ENCODE measurements around the gene DDX60.
"Not testable (repeated sequence)": the region's sequence is repeated elsewhere in the genome, so short reads cannot be mapped to it uniquely, and the experiment has no call there.

DDX60 gene, protein sequence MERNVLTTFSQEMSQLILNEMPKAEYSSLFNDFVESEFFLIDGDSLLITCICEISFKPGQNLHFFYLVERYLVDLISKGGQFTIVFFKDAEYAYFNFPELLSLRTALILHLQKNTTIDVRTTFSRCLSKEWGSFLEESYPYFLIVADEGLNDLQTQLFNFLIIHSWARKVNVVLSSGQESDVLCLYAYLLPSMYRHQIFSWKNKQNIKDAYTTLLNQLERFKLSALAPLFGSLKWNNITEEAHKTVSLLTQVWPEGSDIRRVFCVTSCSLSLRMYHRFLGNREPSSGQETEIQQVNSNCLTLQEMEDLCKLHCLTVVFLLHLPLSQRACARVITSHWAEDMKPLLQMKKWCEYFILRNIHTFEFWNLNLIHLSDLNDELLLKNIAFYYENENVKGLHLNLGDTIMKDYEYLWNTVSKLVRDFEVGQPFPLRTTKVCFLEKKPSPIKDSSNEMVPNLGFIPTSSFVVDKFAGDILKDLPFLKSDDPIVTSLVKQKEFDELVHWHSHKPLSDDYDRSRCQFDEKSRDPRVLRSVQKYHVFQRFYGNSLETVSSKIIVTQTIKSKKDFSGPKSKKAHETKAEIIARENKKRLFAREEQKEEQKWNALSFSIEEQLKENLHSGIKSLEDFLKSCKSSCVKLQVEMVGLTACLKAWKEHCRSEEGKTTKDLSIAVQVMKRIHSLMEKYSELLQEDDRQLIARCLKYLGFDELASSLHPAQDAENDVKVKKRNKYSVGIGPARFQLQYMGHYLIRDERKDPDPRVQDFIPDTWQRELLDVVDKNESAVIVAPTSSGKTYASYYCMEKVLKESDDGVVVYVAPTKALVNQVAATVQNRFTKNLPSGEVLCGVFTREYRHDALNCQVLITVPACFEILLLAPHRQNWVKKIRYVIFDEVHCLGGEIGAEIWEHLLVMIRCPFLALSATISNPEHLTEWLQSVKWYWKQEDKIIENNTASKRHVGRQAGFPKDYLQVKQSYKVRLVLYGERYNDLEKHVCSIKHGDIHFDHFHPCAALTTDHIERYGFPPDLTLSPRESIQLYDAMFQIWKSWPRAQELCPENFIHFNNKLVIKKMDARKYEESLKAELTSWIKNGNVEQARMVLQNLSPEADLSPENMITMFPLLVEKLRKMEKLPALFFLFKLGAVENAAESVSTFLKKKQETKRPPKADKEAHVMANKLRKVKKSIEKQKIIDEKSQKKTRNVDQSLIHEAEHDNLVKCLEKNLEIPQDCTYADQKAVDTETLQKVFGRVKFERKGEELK (N-terminal part only)

DNA sequence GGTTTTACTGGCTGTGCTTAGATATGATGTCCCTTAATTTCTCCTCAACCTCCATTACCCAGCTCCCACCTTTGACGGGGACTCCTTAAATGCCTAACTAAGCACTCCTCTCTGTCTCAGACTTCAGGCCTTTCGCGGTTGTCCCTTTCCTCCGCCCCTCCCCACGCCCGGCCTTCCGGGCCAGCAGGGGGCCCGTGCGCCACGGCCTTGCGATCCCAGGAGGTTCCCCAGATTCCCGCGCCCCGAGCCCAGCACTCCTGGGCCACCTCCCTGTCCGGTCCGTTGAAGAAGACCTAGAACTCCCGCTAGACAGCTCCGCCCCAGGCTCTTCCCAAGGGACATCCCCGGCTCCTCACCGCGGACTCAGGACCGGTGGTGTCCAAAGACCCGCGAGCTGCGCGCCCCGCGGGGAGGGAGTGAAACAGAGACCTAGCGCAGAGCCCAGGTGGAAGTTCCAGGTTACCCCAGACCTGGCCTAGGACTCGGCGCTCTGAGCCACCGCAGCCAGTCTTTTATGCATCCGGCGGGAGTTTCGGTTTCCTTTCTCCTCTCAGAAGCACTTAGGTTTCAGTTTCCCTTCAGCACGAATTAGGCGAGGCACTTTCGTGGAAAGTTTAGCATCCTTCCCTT, at the start of gene DDX60:
TSS of gene DDX60 (minus strand) at position 487 of the 630 bp plus-strand sequence. CDS start 7,493 bp downstream, outside the sequence.
- DNase-seq, result peak; percentile 67

DNA sequence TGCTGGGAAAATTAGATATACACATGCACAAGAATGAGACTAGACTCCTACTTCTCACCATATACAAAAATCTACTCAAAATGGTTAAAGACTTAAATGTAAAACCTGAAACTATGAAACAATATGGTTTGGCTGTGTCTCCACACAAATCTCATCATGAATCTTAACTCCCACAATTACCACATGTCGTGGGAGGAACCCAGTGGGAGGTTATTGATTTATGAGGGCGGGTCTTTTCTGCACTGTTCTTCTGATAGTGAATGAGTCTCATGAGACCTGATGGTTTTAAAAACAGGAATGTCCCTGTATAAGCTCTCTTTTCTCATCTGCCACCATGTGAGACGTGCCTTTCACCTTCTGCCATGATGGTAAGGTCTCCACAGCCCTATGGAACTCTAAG, 48.5 kb upstream of the DDX60 start:
- no peak for DNase-seq

DNA sequence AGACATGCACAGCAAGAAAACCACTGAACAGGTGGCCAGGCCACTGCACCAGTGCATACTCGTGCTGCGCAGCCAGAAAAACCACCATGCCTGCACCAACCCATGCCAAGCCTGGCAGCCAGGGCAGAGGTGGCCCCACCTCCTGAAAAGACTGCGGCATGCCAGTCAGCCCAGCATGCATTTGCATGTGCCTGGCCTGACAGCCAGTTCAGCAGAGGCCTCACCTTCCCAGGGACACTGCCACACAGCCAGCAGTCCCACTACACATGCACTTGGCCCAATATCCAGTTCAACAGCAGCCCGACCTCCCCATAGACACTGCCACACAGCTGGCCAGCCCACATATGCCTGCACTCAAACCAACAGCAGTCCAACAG, 43.5 kb upstream of the DDX60 start:
- no peak for DNase-seq

DNA sequence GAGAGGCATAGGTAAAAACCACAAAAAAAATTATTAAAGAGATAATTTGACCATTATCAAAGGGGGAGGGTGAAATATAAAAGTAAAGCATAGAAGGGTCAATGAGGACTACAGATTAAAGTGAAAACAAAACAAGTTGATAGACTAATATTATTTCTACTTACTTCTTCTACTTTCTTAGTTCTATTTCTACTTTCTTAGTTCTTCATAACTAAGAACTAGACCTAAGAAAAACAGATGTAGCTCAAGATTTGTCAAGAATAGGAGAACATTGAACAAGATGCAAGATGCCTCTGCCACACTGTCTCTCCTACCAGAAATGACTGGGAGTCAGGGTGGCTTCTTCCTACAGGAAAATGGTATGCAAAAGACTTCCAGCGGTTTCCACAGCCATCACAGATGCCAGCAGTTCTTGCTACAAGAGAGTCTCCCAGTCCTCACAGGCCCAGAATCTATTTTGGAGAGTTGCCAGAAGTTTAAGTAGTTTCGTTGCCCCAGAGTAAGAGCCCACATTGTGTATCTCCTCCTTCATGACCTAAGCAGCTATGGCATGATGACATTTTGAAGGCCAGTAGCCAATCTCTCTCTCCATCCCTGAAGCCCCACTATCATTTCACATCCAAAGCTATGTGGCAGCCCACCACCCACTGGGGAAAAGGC, 42.9 kb upstream of the DDX60 start:
- no peak for DNase-seq

DNA sequence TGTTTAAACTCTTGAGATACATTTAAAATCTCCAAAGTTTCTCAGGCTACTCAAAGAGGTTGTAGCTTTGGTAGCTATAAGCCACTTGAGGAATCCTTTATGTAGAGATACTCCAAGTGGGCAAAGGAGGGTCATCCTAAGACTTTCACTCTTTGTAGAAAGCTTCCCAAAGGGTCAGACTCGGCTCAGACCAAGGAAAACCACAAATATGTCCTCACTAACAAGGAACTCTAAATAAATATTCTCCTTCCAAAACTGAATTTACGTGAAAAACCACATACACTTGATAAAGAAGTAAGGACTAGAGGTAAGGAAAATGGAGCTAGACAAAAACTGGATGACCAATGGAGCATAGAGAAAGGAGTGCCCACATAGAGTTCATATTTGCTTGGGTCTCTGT, 41.7 kb upstream of the DDX60 start:
- DNase-seq, result no peak

DNA sequence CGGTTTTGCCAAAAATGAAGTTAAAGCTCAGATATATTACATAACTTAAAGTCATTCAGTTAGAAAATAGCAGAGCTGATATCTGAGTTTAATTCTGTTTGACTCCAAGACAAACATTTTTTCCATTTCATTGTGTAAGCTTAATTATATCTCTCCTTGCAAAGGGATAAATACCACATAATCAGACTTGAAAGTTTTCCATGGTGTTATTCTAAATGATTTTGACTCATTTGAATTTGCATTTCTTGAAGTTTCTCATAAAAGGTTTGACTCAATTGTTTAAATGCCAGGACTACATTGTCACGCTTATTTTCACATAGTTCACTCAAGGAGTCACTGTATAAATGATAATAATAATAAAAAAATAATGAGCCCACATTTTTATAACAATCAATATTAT, 39.4 kb upstream of the DDX60 start:
- no peak for DNase-seq

DNA sequence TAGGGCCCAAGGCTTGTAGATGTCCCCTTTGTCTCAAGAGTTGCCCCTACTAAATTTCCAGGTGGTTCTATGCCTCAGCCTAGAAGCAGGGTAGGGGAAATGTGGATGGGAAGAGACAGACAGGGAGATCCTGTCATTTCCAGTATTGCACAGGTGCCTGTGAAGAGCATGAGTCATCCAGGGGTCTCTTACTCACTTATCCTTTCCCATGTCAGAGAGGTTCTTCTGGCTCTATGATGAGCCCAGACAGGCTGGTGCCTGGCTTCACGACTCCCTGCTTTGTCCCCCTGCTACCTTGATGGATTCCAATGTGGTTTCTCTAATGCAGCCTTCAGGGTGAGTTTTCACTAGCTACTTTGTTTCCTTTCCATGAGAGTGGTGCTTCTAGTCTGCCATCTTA, 35.2 kb upstream of the DDX60 start:
- DNase-seq, result no peak

DNA sequence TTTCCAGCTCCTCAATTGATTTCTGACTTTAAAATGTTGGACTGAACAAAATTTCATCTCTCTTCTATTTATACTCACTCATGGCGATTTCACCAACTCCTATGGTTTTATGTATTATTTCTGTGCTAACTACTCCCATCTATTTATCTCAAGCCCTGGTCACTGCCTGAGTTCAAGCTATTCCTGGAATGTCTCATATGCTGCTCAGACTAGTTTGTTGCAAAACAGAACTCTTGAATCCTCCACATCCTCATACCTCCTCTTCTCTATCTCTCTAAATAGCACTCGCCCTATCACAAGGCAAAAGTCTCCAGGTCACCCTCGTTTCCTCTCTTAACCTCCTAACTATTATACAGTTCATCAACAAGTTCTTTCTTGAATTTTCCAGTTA, 19.0 kb upstream of the DDX60 start:
- DNase-seq, result no peak

DNA sequence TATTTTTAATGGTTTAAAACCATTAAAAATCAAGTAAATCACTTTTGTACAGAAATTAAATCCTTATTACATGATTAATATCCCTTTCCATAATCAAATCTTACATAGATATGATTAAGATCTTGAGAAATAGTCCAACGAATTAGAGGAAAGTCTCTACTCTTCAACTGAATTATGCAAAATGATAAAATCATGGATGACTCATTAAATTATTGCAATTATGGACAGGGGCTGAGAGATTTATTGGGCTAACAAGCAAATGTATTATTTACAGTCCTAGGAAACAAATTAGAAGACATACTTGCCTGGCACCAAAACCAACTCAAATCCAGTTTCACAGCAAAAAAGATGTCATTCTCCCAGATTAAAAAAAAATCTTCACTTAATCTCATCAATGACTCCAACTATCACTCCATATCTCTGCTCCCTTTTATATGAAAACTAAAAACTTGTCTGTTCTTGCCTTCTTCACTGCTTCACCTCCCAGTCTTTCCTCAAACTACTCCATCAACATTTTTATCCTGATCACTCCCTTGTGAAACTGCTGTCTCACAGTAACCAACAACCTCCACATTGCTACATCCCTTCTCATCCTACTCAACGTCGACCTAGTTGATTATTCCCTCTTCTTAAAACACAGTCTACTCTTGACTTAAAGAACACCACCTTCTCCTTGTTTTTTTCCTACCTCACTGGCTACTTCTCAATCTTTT, 18.4 kb upstream of the DDX60 start:
- DNase-seq, result no peak

DNA sequence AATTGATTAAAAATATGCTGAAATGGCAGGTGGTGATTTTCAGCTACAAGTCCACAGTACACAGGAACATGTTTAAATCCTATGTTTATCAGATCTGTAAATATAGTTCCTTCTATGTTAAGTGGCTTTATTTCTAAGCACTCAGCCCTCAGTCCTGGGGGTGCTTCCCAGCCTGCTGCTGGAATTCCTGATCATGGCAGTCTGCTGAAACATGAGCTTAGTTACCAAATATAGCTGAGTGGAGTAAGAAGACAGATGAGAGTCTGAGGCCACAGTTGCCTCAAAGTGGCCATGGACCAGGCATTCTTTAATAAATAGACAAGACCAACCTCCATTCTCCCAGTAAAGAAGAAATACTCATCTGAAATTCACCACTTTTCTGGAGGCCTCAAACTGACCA, 17.1 kb upstream of the DDX60 start:
- DNase-seq, result no peak

DNA sequence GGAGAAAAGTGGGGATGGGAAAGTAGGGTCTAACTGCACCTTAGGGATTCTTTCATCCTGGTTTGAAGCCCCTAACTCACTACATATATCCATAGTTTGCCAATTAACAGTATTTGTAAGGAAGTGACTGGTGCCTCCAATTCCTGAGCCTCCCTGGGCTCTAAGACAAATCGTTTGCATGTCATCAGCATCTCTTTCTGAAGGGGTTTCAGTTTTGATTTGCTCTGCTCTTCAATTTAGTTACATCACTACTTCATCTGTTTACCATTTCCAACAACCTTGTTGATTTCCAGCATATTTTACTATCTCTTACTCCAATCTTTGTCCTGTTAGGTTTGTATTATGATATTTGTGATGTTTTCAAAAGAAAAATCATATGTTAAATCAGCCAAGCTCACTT, 15.5 kb upstream of the DDX60 start:
- no peak for DNase-seq

DNA sequence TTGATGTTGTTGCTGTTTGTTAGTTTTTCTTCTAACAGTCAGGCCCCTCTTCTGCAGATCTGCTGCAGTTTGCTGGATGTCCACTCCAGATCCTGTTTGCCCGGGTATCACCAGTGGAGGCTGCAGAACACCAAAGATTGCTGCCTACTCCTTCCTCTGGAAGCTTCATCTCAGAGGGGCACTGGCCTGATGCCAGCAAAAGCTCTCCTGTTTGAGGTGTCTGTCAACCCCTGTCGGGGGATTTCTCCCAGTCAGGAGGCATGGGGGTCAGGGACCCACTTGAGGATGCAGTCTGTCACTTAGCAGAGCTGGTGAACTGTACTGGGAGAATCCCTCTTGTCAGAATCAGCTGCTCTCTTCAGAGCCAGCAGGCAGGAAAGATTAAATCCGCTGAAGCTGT, 12.0 kb upstream of the DDX60 start:
- not testable (repeated sequence) for DNase-seq

DNA sequence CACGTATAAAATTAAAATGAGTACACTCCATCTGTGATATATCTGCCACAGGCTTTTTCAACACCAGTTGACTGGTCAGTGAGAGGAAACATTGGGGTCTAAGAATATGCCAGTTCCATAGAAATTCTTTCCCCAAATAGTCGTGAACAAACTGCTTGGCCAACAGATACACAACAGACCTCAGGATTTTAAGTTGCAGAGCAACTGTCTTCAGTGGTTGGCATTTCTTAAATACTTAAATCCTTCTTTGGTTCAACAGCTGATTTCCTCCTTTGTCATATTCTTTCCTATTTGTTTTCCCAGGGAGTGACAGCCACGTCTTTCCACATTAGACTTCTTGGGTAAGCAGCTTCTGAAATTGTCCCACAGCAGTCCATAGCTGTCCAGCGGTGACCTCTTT, 7.0 kb upstream of the DDX60 start:
- DNase-seq, result no peak

DNA sequence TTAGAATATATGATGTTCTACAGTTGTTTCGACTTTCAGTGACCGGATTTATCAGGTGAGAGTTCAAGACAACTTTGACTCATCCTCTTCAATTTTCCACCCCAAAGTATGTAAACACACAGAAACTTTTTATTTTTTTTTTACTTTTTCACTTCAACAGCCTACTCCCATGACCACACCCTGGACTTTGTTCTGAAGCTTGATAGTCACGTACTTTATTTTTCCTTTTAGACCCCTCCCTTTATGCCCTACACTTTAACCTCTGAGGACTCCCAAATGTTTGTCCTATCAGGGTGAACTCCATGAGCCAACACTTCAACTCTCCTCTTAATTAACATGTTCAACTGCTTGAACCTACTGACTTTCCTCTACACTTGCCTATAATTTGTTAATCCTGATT, 2.5 kb upstream of the DDX60 start:
- no peak for DNase-seq

DNA sequence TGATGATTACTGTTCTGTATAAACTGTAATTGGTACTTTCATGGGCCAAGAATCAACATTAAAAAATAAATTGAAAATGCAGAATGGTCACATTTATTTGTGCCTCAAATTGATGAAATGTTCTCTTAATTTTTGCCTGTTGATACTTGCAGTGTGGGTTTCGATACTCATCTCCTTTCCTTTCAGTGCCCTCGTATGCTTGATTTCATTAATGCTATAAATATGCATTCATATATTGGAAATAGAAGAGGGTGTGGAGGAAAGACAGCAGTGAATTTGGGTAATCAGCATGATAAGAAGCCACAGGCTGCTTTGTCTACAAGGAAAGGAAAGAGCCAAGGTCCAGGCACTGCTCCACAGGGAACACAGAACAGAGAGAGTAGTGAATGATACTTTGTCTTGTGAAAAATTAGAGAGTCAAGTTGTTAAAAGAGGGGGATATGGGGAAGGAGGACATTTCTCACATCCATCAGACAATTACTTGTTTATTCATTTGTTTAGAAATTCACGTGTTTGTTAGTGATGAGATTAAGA, 1.0 kb upstream of the DDX60 start:
- no peak for DNase-seq

DNA sequence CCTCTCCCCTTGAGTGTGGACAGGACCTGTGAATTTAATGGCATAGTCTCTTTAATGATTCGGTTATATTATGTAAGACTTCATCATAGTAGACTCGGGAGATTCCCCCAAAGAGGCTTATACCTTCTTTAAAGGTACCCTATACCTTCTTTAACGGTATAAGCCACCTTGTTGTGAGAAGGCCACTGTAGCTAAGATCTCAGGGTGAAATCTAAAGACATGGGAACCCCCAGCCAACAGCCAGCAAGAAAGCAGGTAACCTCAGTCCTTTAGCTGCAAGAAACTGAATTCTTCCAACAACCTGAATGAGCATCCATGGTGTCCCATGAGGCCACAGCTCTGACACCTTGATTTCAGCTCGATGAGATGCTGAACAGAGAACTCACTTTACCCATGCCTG, 931 bp downstream of the DDX60 start:
- no peak for DNase-seq

DNA sequence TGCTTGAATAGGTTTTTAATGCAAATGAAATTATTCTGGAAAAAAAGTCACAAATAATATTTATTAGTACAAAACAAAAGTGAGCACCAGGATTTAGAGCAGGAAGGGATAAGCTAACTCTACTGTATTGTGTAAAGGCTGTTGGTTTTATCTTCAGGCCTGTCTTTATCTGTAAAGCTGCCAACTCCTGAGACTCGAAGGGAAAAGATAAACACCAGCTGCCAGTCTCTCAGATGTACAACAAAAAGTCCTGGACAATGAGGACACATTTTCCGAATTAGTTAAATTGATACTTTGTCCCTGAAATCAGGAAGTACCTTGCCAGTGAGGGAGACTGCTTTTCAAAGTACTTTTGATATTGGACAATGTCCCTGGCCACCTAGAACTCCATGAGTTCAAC, 8.8 kb downstream of the DDX60 start:
- DNase-seq, result no peak

DNA sequence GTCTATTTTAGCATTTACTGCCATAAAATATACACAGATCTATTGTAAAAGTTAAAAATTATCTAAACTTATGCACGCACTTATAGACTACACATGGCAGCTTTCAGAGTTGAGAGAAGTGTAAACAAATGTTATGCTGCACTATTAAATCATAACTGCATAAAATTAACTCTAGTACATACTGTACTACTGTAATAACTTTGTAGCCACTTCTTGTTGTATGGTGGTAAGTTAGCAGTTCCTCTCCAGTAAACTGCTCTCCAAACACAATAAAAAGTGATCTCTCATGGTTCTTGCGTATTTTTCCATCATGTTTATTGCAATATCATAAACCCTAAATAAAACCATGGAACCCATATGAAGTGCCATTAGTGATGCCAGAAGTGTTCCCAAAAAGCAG, 9.6 kb downstream of the DDX60 start:
- DNase-seq, result no peak

DNA sequence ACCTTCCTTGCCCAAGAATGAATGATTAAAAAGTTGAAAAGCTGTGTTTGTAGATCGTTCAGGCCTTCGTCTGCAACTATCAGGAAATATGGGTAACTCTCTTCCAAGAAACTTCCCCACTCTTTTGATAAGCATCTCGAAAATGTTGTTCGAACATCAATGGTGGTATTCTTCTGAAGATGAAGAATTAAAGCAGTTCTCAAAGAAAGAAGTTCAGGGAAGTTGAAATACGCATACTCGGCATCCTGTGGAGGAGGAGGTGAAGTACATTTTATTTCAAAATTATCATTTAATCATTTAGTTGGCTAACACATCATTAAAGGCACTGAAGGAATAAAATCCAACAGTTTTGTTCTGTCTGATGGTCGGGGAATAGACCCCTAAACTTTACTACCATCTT, 12.1 kb downstream of the DDX60 start:
- DNase-seq, result no peak

DNA sequence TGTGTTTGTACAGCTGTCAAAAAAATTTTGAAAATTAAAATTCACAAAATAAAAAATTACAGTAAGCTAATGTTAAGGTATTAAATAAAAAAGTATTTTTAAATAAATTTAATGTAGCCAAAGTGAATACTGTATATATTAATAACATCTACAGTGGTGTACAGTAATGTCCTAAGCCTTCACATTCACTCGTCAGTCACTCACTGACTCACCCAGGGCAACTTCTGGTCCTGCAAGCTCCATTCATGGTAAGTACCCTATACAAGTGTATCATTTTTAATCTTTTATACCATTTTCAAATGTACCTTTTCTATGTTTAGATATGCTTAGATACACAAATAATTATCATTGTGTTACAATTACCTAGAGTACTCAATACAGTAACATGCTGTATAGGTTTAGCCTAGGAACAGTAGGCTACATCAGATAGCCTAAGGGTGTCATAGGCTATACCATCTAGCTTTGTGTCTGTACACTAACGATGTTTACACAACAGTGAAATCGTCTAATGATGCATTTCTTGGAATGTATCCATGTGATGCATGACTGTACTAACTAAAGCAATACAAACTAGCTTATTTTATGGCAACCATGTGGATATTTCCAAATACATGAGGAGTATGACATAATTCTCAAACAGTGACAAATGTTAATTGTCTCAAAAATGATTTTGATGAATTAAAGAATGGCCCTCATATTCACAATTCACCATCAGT, 13.7 kb downstream of the DDX60 start:
- no peak for DNase-seq

DNA sequence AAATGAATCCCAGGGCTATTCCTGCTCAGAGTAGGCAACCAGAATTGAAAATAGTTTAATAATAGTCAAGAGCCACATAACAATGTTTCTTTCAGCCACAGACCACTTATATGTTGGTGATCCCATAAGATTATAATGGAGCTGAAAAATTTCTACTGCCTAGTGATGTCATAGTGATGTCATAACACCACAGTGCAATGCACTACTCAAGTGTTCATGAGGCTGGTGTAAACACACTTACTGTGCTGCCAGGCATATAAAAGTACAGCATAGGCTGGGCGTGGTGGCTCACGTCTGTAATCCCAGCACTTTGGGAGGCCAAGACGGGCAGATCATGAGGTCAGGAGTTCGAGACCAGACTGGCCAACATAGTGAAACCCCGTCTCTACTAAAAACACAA, 15.1 kb downstream of the DDX60 start:
- DNase-seq, result not testable (repeated sequence)

Measured in stimulated activated CD4-positive, alpha-beta T cell treated with anti-CD3 and anti-CD28 coated beads, Interleukin-12 subunit alpha, Interleukin-12 subunit beta, amount 100 ng/mL, for 4 hours (primary cell).